CD4-positive, alpha-beta T cell treated with Interleukin-21 for 1 hour (primary cell): ENCODE results near the gene SEC31A.
"Not testable (repeated sequence)": the region's sequence is repeated elsewhere in the genome, so short reads cannot be mapped to it uniquely, and the experiment has no call there.

Source experiments
- DNase-seq: peaks from one replicate; pipeline ENCODE4 v3.0.0-alpha.2; 2020

Gene SEC31A

GRCh38 chr4:82896755-82897154 lies 5.8 kb upstream of the SEC31A start:
- DNase-seq = no peak

- no peak for DNase-seq
These were observed 3.0 kb upstream of the SEC31A start for GRCh38 chr4:82893942-82894341.

- DNase-seq = no peak
These were observed 1.5 kb upstream of the SEC31A start for GRCh38 chr4:82892467-82892802.

GRCh38 chr4:82891707-82892466 lies 934 bp upstream of the SEC31A start:
- DNase-seq = no peak

GRCh38 chr4:82890528-82890900 lies 439 bp downstream of the SEC31A start:
- no peak for DNase-seq

- DNase-seq = no peak
These were observed 1.7 kb downstream of the SEC31A start for GRCh38 chr4:82889287-82889686.

- no peak for DNase-seq
These were observed 4.6 kb downstream of the SEC31A start for GRCh38 chr4:82886147-82886942.

- no peak for DNase-seq
These were observed 5.5 kb downstream of the SEC31A start for GRCh38 chr4:82885410-82885809.

- no peak for DNase-seq
These were observed 22.4 kb downstream of the SEC31A start for GRCh38 chr4:82868572-82868971.

- DNase-seq = no peak
These were observed 24.1 kb downstream of the SEC31A start for GRCh38 chr4:82866706-82867385.

GRCh38 chr4:82866033-82866432 lies 24.9 kb downstream of the SEC31A start:
- DNase-seq = not testable (repeated sequence)

- peak; percentile 54 for DNase-seq
These were observed 25.4 kb downstream of the SEC31A start for GRCh38 chr4:82865592-82865991.

- DNase-seq = no peak
These were observed 26.5 kb downstream of the SEC31A start for GRCh38 chr4:82864336-82864979.

- DNase-seq = no peak
These were observed 29.4 kb downstream of the SEC31A start for GRCh38 chr4:82861529-82861928.

GRCh38 chr4:82860487-82860886 lies 30.5 kb downstream of the SEC31A start:
- not testable (repeated sequence) for DNase-seq

GRCh38 chr4:82852751-82853285 lies 38.1 kb downstream of the SEC31A start:
- DNase-seq = no peak

GRCh38 chr4:82851885-82852750 lies 38.8 kb downstream of the SEC31A start:
- DNase-seq = peak; percentile 58

- no peak for DNase-seq
These were observed 39.6 kb downstream of the SEC31A start for GRCh38 chr4:82851318-82851717.

GRCh38 chr4:82850684-82851083 lies 40.3 kb downstream of the SEC31A start:
- no peak for DNase-seq

- DNase-seq = no peak
These were observed 42.2 kb downstream of the SEC31A start for GRCh38 chr4:82848706-82849105.

GRCh38 chr4:82842593-82842992 lies 48.4 kb downstream of the SEC31A start:
- no peak for DNase-seq

- DNase-seq = no peak
These were observed 51.3 kb downstream of the SEC31A start for GRCh38 chr4:82839624-82840023.
